IPS-20b (cell line): Measurements from ENCODE around the gene FGFRL1.

Experiments
- H3K27ac ChIP-seq: one replicate; pipeline ENCODE4 v1.5.1; 2013; ENCODE audit warnings: low read length
- H3K27me3 ChIP-seq: 2 replicates; pipeline ENCODE4 v1.6.1; 2013; ENCODE audit warnings: mild to moderate bottlenecking, low read length, inconsistent platforms; ENCODE audit not compliant: insufficient read depth
- H3K36me3 ChIP-seq: 2 replicates; pipeline ENCODE4 v1.6.1; 2013; ENCODE audit warnings: low read depth, mild to moderate bottlenecking, inconsistent platforms, low read length, moderate library complexity; ENCODE audit not compliant: insufficient read depth
- H3K4me1 ChIP-seq: 2 replicates; pipeline ENCODE4 v1.6.1; 2013; ENCODE audit warnings: mild to moderate bottlenecking, control low read depth, inconsistent platforms, low read length, moderate library complexity; ENCODE audit not compliant: insufficient read depth
- H3K4me3 ChIP-seq: 2 replicates; pipeline ENCODE4 v1.5.1; 2013; ENCODE audit warnings: mild to moderate bottlenecking, low read length, inconsistent platforms
- H3K9ac ChIP-seq: 2 replicates; pipeline ENCODE4 v1.6.1; 2013; ENCODE audit warnings: low read depth, mild to moderate bottlenecking, inconsistent platforms, low read length, moderate library complexity
- H3K9me3 ChIP-seq: 2 replicates; pipeline ENCODE4 v1.6.1; 2013; ENCODE audit warnings: mild to moderate bottlenecking, low read depth, low read length, inconsistent platforms; ENCODE audit not compliant: insufficient read depth

FGFRL1 gene

GRCh38 chr4:1011022-1011665 lies at the start of gene FGFRL1:
Gene FGFRL1 (plus strand): TSS chr4:1011626. CDS start chr4:1012486, 860 bp downstream.
- H3K4me1 ChIP-seq = no peaks in the 10 kb centered on the region
- peak within 1 kb of the TSS; percentile 45; the same call in 1 of the 2 replicates for H3K4me3 ChIP-seq
- no peaks in the 10 kb centered on the region for H3K36me3 ChIP-seq
- peaks cover 62% of the 10 kb centered on the region for H3K27me3 ChIP-seq
- H3K27ac ChIP-seq = no peak within 1 kb of the TSS
- no peak within 1 kb of the TSS for H3K9ac ChIP-seq
- no peaks in the 10 kb centered on the region for H3K9me3 ChIP-seq

GRCh38 chr4:962231-963208 lies 48.9 kb upstream of the FGFRL1 start:
- Histone ChIP-seq H3K27ac (no peak overlapping the region), H3K36me3 (no peaks in the 10 kb centered on the region), H3K27me3 (peaks cover 7% of the 10 kb centered on the region), H3K4me1 (no peaks in the 10 kb centered on the region), H3K9ac (no peak overlapping the region), H3K4me3 (no peak overlapping the region), H3K9me3 (no peaks in the 10 kb centered on the region)

GRCh38 chr4:963276-964225 lies 47.9 kb upstream of the FGFRL1 start:
- Histone ChIP-seq H3K4me1 (no peaks in the 10 kb centered on the region), H3K27ac (no peak overlapping the region), H3K36me3 (no peaks in the 10 kb centered on the region), H3K27me3 (peaks cover 15% of the 10 kb centered on the region), H3K9me3 (no peaks in the 10 kb centered on the region), H3K9ac (no peak overlapping the region), H3K4me3 (no peak overlapping the region)

- Histone ChIP-seq H3K36me3 (no peaks in the 10 kb centered on the region), H3K9me3 (no peaks in the 10 kb centered on the region), H3K27ac (no peak overlapping the region), H3K9ac (no peak overlapping the region), H3K4me3 (no peak overlapping the region), H3K27me3 (peaks cover 22% of the 10 kb centered on the region), H3K4me1 (no peaks in the 10 kb centered on the region)
These were observed 46.9 kb upstream of the FGFRL1 start for GRCh38 chr4:964346-965025.

GRCh38 chr4:965048-965765 lies 46.2 kb upstream of the FGFRL1 start:
- Histone ChIP-seq H3K4me1 (no peaks in the 10 kb centered on the region), H3K9me3 (no peaks in the 10 kb centered on the region), H3K27me3 (peaks cover 26% of the 10 kb centered on the region), H3K27ac (no peak overlapping the region), H3K9ac (no peak overlapping the region), H3K36me3 (no peaks in the 10 kb centered on the region), H3K4me3 (no peak overlapping the region)

- H3K9me3 ChIP-seq = no peaks in the 10 kb centered on the region
- H3K4me1 ChIP-seq = no peaks in the 10 kb centered on the region
- peaks cover 31% of the 10 kb centered on the region for H3K27me3 ChIP-seq
- H3K9ac ChIP-seq = no peak overlapping the region
- H3K36me3 ChIP-seq = no peaks in the 10 kb centered on the region
- H3K27ac ChIP-seq = no peak overlapping the region
- H3K4me3 ChIP-seq = no peak overlapping the region
These were observed 45.7 kb upstream of the FGFRL1 start for GRCh38 chr4:965766-966134.

- Histone ChIP-seq H3K9ac (no peak overlapping the region), H3K27me3 (peaks cover 39% of the 10 kb centered on the region), H3K9me3 (no peaks in the 10 kb centered on the region), H3K36me3 (no peaks in the 10 kb centered on the region), H3K27ac (no peak overlapping the region), H3K4me1 (no peaks in the 10 kb centered on the region), H3K4me3 (no peak overlapping the region)
These were observed 44.9 kb upstream of the FGFRL1 start for GRCh38 chr4:966266-967112.

GRCh38 chr4:967113-968104 lies 44.0 kb upstream of the FGFRL1 start:
- H3K4me3 ChIP-seq = peak overlapping the region; percentile 33; the same call in 1 of the 2 replicates

GRCh38 chr4:968221-968620 lies 43.2 kb upstream of the FGFRL1 start:
- Histone ChIP-seq H3K36me3 (no peaks in the 10 kb centered on the region), H3K9me3 (no peaks in the 10 kb centered on the region), H3K9ac (no peak overlapping the region), H3K4me1 (no peaks in the 10 kb centered on the region), H3K27ac (no peak overlapping the region), H3K27me3 (peaks cover 54% of the 10 kb centered on the region), H3K4me3 (no peak overlapping the region)

More at GRCh38 chr4:967113-968104, 44.0 kb upstream of the FGFRL1 start:
- H3K9ac ChIP-seq = no peak overlapping the region
- H3K27me3 ChIP-seq = peaks cover 48% of the 10 kb centered on the region
- no peaks in the 10 kb centered on the region for H3K36me3 ChIP-seq
- no peaks in the 10 kb centered on the region for H3K4me1 ChIP-seq
- H3K27ac ChIP-seq = no peak overlapping the region
- H3K9me3 ChIP-seq = no peaks in the 10 kb centered on the region
